ENCODE results near the gene KCNIP1. TPM values are rescaled to one million over a fixed set of nuclear protein-coding genes. Genes with fewer than 3 reads are reported as not detected.

Gene KCNIP1
- polyA plus RNA-seq, 2 of the 4 experiments (the other 2 are of a cell fraction): not detected

DNA sequence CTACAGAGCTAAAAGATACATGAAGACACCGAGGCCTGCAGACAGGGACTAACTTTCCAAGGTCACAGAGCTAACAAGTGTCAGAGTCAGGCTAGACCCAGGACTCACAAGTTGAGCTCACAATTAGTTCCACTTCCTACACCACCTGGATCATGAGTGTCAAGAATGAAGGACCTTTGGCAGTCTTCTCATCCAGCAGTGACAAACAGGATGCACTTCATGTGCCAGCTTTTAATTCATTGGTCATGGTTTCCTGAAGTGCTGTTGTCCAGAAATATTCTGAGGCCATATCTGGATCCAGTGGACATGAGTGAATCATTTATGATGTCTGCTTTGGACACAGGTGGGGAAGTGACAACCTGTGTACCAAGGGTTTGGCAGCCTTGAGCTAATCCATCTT is 77.4 kb downstream of the KCNIP1 start:
- ATAC-seq (no peak), FAIRE-seq (no peak), DNase-seq (ENCODE audit: low read depth in 1 of 2, low spot score in 1 of 2) (no peak)
- Histone ChIP-seq H3K4me2 (no peak overlapping the region), H3K9me3 (no peaks in the 10 kb centered on the region; the same call in 2 of the 3 replicates), H3K4me1 (no peaks in the 10 kb centered on the region), H3K4me3 (no peak overlapping the region), H3K27ac (no peak overlapping the region)
- TF ChIP-seq HOXB13 (CRISPR knock-in tag; IDR thresholded peaks at IDR 0.05; ENCODE audit: low read depth) (no peak), NPAS2 (CRISPR knock-in tag; IDR thresholded peaks at IDR 0.05; ENCODE audit: borderline replicate concordance) (no peak), POLR2AphosphoS2 (conservative IDR thresholded peaks at IDR 0.05; ENCODE audit: low read length) (no peak), KDM5A (IDR thresholded peaks at IDR 0.05) (no peak)
- TF ChIP-seq, protein P1, sequence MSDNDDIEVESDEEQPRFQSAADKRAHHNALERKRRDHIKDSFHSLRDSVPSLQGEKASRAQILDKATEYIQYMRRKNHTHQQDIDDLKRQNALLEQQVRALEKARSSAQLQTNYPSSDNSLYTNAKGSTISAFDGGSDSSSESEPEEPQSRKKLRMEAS (IDR thresholded peaks at IDR 0.05): no peak
- 0% methylated on average over 1 of the region's 1 CpG for WGBS (ENCODE audit: missing lambda C conversion rate)
- POLR2A ChIA-PET: no interaction called here
- CTCF ChIA-PET: interaction anchor here (0.6 to 1.5 kb wide), 4 partner anchors 9 to 331 kb away, joined by 3 to 5 read pairs (median 4); no protein-coding TSS in a partner anchor

DNA sequence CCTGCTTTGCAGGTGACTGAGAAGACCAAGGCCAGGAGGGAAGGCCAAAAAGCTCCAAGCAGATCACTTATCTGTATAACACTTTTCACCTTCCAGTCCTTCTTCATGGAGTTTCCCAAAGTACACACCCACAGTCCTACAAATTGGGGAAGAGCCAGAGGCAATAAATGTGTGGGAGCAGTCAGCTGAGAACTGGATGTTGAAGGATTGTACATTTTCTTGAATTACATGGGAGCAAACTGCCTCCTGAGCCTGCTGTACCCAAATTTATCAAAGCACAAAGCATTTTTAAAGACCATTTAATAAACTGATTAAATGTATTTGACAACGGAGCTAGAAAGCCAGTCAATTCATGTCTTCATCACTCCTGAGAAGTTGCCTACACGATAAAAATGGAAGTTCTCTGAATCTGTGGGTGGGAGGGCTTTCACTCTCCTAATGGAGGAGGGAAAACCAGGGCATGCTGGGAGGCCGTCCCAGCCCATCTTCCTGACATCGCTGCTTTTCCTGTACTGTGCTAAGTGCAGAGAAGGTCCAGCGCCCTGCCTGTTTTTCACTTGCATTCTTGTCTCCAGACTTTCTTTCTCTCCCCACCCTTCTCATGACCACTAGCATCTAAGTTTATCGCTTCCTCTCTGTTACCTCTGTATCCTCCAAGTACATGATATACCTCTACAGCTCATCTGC is 79.0 kb downstream of the KCNIP1 start:
- Histone ChIP-seq H3K9me3 (no peaks in the 10 kb centered on the region), H3K4me3 (no peak overlapping the region), H3K4me2 (no peak overlapping the region), H3K27ac (no peak overlapping the region), H3K4me1 (no peaks in the 10 kb centered on the region)
- FAIRE-seq (no peak), ATAC-seq (no peak), DNase-seq (ENCODE audit: low read depth in 1 of 2, low spot score in 1 of 2) (no peak)
- WGBS (ENCODE audit: missing lambda C conversion rate): 56% methylated on average over 6 of the region's 6 CpGs
- no peak for TF ChIP-seq TP53 (CRISPR knock-in tag; IDR thresholded peaks at IDR 0.05)
- no peak for TF ChIP-seq JUNB (IDR thresholded peaks at IDR 0.05)
- no peak for TF ChIP-seq POLR2A (IDR thresholded peaks at IDR 0.05; ENCODE audit: low read length)
- TF ChIP-seq, protein P2, sequence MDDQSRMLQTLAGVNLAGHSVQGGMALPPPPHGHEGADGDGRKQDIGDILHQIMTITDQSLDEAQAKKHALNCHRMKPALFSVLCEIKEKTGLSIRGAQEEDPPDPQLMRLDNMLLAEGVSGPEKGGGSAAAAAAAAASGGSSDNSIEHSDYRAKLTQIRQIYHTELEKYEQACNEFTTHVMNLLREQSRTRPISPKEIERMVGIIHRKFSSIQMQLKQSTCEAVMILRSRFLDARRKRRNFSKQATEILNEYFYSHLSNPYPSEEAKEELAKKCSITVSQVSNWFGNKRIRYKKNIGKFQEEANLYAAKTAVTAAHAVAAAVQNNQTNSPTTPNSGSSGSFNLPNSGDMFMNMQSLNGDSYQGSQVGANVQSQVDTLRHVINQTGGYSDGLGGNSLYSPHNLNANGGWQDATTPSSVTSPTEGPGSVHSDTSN (IDR thresholded peaks at IDR 0.05): no peak
- no peak for TF ChIP-seq EHF (CRISPR knock-in tag; IDR thresholded peaks at IDR 0.05)
- TF ChIP-seq, protein P3, sequence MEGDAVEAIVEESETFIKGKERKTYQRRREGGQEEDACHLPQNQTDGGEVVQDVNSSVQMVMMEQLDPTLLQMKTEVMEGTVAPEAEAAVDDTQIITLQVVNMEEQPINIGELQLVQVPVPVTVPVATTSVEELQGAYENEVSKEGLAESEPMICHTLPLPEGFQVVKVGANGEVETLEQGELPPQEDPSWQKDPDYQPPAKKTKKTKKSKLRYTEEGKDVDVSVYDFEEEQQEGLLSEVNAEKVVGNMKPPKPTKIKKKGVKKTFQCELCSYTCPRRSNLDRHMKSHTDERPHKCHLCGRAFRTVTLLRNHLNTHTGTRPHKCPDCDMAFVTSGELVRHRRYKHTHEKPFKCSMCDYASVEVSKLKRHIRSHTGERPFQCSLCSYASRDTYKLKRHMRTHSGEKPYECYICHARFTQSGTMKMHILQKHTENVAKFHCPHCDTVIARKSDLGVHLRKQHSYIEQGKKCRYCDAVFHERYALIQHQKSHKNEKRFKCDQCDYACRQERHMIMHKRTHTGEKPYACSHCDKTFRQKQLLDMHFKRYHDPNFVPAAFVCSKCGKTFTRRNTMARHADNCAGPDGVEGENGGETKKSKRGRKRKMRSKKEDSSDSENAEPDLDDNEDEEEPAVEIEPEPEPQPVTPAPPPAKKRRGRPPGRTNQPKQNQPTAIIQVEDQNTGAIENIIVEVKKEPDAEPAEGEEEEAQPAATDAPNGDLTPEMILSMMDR (IDR thresholded peaks at IDR 0.05): no peak
- TF ChIP-seq MAFK (IDR thresholded peaks at IDR 0.05; ENCODE audit: partially characterized antibody): no peak
- TF ChIP-seq NR3C1 (IDR thresholded peaks at IDR 0.05): no peak
- TF ChIP-seq ZFP36 (IDR thresholded peaks at IDR 0.05; ENCODE audit: borderline replicate concordance, partially characterized antibody): no peak
- no peak for TF ChIP-seq CBX8 (IDR thresholded peaks at IDR 0.05)
- TF ChIP-seq MAZ (IDR thresholded peaks at IDR 0.05; ENCODE audit: borderline replicate concordance, low read depth, low read length): no peak
- TF ChIP-seq NPAS2 (CRISPR knock-in tag; IDR thresholded peaks at IDR 0.05; ENCODE audit: borderline replicate concordance): no peak
- no peak for TF ChIP-seq HEYL (CRISPR knock-in tag; IDR thresholded peaks at IDR 0.05)
- CTCF ChIA-PET: interaction anchor here (1.1 to 1.3 kb wide), 5 partner anchors 9 to 148 kb away, joined by 3 to 5 read pairs (median 3); no protein-coding TSS in a partner anchor
- POLR2A ChIA-PET: no interaction called here

DNA sequence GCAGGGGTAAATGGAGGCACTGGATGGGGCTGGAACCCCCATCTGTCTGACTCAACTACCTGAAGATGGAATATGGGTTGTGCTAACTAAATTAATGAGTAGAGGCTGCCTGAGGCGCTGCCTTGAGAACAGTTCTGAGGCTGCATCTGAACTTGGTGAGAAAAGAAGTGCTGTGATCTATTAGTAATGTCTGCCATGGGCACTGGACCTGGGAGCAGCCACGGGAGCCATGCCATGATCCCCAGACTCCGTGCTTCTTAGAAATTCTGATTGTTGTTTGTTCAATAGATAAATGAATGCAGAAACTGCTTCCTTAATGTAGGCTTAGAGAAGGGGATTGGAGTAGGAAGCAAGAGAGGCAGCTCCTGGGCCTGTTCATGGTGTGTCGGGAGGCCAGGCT is 80.2 kb downstream of the KCNIP1 start:
- Histone ChIP-seq H3K4me2 (no peak overlapping the region), H3K4me1 (no peaks in the 10 kb centered on the region), H3K9me3 (no peaks in the 10 kb centered on the region), H3K27ac (no peak overlapping the region), H3K4me3 (no peak overlapping the region)
- ATAC-seq (no peak), DNase-seq (ENCODE audit: low read depth in 1 of 2, low spot score in 1 of 2) (no peak), FAIRE-seq (no peak)
- no peak for TF ChIP-seq CEBPB (IDR thresholded peaks at IDR 0.05)
- TF ChIP-seq RFX5 (IDR thresholded peaks at IDR 0.05): no peak
- no peak for TF ChIP-seq HEYL (CRISPR knock-in tag; IDR thresholded peaks at IDR 0.05)
- CTCF ChIA-PET: interaction anchor here (1.1 to 1.3 kb wide), 5 partner anchors 10 to 49 kb away, joined by 3 to 5 read pairs (median 3); no protein-coding TSS in a partner anchor
- POLR2A ChIA-PET: no interaction called here
- WGBS (ENCODE audit: missing lambda C conversion rate): 44% methylated on average over 4 of the region's 4 CpGs
